SHP77 treated with DMSO at 0.1 percent for 48 hours (cell line): ENCODE measurements around the gene AOPEP.
"Not testable (repeated sequence)": the region's sequence is repeated elsewhere in the genome, so short reads cannot be mapped to it uniquely, and the experiment has no call there.

Source experiments
- DNase-seq: peaks from one replicate; lab custom pipeline; 2025; lab: John Stamatoyannopoulos, UW

Gene AOPEP

DNA sequence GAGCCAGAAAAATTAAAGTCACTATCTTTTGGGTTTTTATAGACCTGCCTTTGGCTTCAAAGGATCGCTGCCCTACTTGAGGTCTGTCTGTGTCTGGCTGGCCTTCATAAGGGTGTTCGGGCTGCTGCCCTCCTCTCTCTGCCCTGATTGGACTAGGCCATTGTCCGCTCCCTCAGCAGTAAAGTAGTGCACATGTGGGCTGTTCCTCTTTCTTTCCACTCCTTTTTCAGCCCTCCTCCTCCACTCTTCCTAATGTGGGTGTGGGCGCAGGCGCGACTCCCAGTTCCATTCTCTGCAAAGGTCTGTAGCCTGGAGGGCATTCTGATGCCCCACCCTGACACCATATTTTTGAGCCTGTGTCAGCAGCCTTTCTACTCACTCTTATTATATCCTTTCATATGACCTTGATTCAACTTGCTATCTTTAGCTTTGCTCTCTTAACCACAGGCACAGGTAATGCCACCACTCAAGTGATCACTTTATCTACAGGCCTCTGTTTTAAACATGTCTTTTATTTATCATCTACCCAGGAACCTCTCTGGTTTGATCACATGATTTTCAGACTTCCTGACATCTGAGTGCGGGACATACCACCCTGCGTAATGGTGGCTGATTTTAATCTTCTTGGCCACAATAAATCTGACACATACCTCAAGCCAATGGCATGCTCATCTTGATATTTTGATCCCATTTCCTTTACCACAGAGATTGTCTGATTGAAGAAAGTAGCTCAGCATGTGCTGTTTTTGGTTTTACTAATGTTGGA lies 144.5 kb downstream of the AOPEP start:
- DNase-seq, result no peak

DNA sequence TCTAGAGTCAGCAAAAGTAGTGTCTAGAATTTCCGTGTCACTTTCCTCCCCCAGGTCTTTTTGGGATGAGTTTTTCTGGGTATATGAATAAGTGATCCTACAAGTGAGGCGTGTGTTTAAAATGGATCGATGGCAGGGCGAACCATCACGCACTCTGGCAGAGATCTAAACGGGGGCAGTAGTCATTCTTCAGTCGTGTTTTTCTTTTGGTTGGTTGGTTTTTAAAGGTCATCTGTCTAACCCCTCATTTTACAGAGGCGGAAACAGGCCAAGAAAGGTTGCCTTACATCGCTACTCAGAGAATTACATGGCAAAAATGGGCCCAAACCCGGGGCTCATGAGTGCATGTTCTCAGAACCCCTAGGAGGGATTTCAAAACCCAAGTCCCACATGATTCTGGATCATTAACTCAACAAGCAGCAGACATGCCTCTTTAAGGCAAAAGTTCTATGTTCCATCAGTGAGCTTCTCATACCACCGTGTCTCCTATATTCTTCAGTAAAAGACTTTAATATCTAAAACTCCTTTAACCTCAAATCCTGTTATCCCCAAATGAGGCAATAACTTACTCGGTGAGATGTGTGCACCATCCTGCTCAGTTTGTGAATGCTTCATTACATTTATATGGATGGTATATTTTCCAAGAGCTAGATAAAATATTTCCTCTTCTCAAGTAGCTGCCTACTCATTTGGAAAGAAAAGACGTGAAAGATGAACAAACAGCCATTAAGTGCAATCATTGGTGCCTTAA lies 145.8 kb downstream of the AOPEP start:
- DNase-seq, result no peak

- DNase-seq, result no peak
Measured at GRCh38 chr9:94872891-94873511, 146.5 kb downstream of the AOPEP start.

- no peak for DNase-seq
Measured at GRCh38 chr9:94874316-94874715, 147.8 kb downstream of the AOPEP start.

DNA sequence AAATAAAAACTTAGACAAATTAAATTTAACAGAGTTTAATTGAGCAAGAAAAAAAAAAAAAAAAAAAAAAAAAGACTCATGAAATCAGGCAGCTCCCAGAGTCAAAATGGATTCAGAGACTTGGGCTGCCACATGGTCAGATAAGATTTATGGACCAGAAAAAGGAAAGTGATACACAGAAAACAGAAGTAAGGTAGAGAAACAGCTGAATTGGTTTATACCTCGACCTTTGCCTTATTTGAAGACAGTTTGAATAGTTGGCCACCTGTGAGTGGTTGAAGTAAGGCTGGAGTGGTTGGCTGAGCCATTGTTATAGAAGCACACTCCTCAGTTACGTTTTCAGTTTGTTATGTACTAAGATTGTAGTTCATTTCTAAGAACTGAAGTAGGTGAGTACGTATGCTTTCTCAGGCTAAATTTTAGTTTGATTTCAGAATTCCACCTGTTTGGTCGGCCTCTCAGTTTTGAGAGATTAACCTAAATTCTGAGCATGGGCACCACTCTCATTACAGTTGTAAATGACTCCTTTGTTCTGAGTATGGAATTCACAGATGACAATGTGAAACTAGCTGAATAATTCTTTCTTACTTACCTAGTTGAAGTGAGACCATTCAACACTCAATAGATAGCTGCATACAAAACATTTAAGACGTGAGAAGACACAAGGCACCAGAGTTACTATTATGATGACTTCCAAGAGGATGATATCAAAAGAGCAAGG lies 149.0 kb downstream of the AOPEP start:
- no peak for DNase-seq

DNA sequence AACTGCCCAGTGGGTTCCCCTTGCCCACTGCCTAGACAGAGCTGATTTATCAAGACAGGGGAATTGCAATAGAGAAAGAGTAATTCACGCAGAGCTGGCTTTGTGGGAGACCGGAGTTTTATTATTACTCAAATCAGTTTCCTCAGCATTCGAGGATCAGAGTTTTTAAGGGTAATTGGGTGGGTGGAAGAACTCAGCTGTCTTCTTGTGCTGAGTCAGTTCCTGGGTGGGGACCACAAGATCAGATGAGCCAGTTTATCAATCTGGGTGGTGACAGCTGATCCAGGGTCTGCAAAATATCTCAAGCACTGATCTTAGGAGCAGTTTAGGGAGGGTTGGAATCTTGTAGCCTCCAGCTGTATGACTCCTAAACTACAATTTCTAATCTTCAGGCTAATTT lies 152.3 kb downstream of the AOPEP start:
- DNase-seq, result not testable (repeated sequence)

DNA sequence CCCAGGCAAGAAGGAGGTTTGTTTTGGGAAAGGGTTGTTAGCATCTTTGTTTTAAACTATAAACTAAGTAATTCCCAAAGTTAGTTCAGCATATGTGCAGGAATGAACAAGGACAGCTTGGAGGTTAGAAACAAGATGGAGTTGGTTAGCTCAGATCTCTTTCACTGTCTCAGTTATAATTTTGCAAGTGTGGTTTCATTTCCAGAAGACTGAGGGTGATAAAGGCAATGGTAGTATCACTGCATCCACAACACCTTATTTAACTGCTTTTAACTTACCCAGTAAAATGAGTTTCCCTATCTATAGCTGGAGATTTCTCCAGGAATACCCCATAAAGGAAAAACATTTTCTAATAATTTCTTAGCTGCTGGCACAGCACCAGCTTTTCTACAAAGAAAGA lies 152.7 kb downstream of the AOPEP start:
- no peak for DNase-seq

- DNase-seq, result no peak
Measured at GRCh38 chr9:94881023-94881422, 154.5 kb downstream of the AOPEP start.

DNA sequence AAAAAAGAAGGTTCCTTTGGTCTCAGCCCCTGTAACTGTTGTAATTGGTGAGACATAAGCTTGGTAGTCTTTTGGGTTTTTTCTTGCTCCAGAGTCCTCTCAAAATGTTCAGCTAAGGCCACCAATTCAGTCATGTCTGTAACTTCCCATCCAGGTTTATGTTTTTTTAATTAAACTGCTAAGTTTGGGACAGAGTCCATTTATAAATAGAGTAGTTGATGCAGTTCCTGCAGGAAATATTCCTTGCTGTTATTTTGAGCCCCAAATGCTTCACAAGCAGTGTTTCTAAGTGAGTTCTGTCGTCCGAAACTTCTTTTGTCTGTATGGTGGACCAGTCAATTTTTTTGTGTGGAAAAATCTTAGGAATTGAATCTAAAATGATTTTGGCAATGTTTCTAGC lies 155.0 kb downstream of the AOPEP start:
- no peak for DNase-seq

DNA sequence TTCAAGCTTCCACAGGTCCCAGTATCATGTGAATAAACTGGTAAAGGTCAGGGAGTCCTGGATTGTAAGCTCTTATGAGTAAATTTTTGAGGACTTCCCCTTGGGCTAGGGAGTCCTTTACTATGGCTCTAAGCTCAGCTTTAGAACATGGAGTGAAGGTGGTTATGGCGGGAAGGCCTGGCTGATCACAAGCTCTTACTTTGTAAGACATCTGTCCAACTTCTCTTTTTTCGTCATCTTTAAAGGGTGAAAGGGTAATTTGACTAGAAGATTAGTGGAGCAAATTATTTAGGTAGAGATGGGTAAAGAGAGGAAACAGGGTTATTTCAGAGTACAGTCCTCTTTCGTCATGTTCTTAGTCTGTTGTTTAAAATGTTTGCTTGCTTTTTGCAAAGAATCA lies 155.4 kb downstream of the AOPEP start:
- no peak for DNase-seq

DNA sequence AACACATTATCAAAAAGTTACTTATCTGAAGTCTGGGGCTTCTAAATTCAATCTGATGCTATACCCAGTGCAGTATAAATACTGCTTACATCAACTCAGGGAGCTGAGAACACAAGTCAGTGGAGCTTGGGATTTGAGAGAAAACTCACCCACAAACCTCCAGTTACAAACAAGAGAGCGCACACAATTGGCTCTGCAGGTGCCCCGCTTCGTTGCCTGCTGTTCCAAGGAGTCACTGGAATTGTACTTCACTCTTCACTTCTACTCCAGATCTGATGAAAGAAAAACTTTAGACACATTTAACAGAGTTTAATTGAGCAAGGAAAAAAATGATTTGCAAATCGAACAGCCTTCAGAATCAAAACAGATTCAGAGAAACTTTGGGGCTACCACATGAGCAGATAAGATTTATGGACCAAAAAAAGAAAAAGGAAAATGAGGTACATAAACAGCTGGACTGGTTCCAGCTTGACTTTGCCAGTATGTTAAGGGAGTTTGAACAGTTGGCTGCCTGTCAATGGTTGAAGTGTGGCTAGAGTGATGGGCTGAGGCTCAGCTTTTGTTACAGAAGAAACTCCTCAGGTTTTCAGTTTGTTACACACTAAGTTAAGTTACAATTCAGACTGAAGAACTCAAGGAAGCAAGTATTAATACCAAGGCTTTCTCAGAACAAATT lies 156.6 kb downstream of the AOPEP start:
- DNase-seq, result no peak

DNA sequence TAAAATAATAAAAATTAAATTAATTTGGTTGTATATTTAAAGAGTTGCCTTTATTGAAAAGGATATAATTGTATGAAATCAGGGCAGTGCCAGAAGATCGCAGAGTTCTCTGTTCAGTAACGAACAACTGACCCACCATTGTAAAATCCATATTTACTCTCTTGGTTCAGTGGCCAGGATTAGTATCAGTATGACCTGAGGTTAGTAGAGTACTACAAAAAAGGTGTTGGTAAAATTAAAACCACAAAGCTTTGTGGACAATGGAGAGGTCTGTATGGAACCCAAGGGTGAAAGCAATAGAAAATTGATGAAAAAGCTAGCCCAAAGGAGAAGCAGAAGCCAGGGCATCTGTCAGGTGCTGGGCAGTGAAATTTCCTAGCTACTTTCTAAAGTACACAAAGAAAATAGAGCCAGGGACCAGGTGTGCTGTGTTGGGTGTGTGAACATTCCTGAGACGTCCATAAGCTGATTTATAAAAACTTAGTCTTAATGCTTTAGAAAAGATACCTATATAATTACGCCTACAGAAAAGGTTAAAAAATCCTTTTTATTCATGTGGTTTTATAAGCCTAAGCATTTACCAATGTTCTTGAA lies 159.5 kb downstream of the AOPEP start:
- no peak for DNase-seq

- no peak for DNase-seq
Measured at GRCh38 chr9:94887721-94888120, 161.2 kb downstream of the AOPEP start.

DNA sequence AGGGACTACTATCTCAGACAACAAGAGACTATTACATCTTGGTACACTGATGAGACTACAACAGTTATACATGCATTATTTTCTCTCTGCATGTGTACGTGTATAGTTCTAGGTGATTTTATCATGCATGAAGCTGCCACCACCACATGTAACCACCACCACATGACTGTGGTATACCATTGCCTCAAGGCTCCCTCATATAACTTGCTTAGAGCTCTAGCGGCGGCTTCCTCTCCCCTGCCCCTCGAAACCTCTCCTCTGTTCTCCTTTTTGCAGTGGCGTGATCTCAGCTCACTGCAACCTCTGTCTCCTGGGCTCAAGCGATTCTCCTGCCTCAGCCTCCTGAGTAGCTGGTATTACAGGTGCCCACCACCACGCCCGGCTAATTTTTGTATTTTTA lies 162.3 kb downstream of the AOPEP start:
- no peak for DNase-seq

- no peak for DNase-seq
Measured at GRCh38 chr9:94889628-94890027, 163.1 kb downstream of the AOPEP start.

GRCh38 chr9:94891183-94891582 lies 164.7 kb downstream of the AOPEP start:
- no peak for DNase-seq

- DNase-seq, result no peak
Measured at GRCh38 chr9:94892675-94893074, 166.2 kb downstream of the AOPEP start.

- DNase-seq, result no peak
Measured at GRCh38 chr9:94894094-94894699, 167.7 kb downstream of the AOPEP start.

DNA sequence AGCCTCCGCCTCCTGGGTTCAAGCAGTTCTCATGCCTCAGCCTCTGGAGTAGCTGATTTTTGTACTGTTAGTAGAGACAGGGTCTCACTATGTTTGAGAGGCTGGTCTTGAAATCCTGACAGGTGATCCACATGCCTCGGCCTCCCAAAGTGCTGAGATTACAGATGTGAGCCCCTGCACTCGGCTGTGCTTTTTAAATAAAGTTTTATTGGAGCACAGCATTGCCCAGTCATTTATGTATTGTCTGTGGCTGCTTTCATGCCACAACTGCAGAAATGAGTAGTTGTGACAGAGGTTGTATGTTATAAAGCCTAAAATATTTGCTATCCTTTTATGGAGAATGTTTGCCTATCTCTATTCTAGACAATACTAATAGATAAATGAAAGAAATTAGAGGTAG lies 169.2 kb downstream of the AOPEP start:
- DNase-seq, result no peak

- no peak for DNase-seq
Measured at GRCh38 chr9:94896512-94896911, 170.0 kb downstream of the AOPEP start.
